Measurements from ENCODE around the gene E2F2. TPM values are rescaled to one million over a fixed set of nuclear protein-coding genes. Genes with fewer than 3 reads are reported as not detected.

The E2F2 gene
- total and polyA plus RNA-seq, 2 experiments from 2014 or later: 0.78 to 3.4 TPM

GRCh38 chr1:23489842-23490241, 41.2 kb downstream of the E2F2 start (continued):
- TF ChIP-seq ZNF114 (CRISPR knock-in tag; IDR thresholded peaks at IDR 0.05) (no peak), JUNB (IDR thresholded peaks at IDR 0.05; ENCODE audit: unreplicated experiment) (no peak), CREB1 (CRISPR knock-in tag; IDR thresholded peaks at IDR 0.05; ENCODE audit: low read depth) (no peak)

GRCh38 chr1:23485002-23485332, 46.1 kb downstream of the E2F2 start:
- Histone ChIP-seq H3K27me3 (ENCODE audit: insufficient read depth) (peaks cover 14% of the 10 kb centered on the region; the same call in 1 of the 2 replicates), H3K79me2 (replicated peaks; ENCODE audit: insufficient read depth) (peaks cover 35% of the 10 kb centered on the region), H3K4me1 (ENCODE audit: insufficient read depth) (peaks cover 34% of the 10 kb centered on the region), H4K20me1 (replicated peaks; ENCODE audit: insufficient read depth) (peaks cover 25% of the 10 kb centered on the region), H3K9me2 (ENCODE audit: insufficient read depth) (no peaks in the 10 kb centered on the region), H3K36me3 (ENCODE audit: insufficient read depth) (no peaks in the 10 kb centered on the region; the same call in 1 of the 2 replicates), H3F3A (replicated peaks; ENCODE audit: low read depth) (peaks cover 8% of the 10 kb centered on the region; the same call in 1 of the 2 replicates), H2AFZ (peak overlapping the region; percentile 95), H3K27ac (ENCODE audit: low read depth) (peak overlapping the region; percentile 78; the same call in 1 of the 2 replicates), H3K4me2 (peak overlapping the region; percentile 90), H3K4me3 (peak overlapping the region; percentile 83)
- Mint-ChIP-seq H3K9me3 (no peaks in the 10 kb centered on the region), H3K4me3 (peak overlapping the region; percentile 76), H3K27me3 (ENCODE audit: insufficient read depth, low read depth, poor library complexity) (peaks cover 11% of the 10 kb centered on the region), H3K36me3 (ENCODE audit: low read depth) (no peaks in the 10 kb centered on the region), H3K4me1 (peaks cover 36% of the 10 kb centered on the region), H3K27ac (peak overlapping the region; percentile 16; the same call in 1 of the 2 replicates)
- TF ChIP-seq CREB1 (CRISPR knock-in tag; IDR thresholded peaks at IDR 0.05; ENCODE audit: low read depth) (no peak), CTCF (conservative IDR thresholded peaks at IDR 0.05; ENCODE audit: low read depth in 2 of 2) (no peak), ETS1 (IDR thresholded peaks at IDR 0.05) (no peak), ZNF331 (CRISPR knock-in tag; IDR thresholded peaks at IDR 0.05; ENCODE audit: low read depth) (no peak), JUNB (IDR thresholded peaks at IDR 0.05; ENCODE audit: unreplicated experiment) (no peak), EZH2 (IDR thresholded peaks at IDR 0.05; ENCODE audit: low read depth, unreplicated experiment) (no peak), ZNF114 (CRISPR knock-in tag; IDR thresholded peaks at IDR 0.05) (no peak), POLR2AphosphoS5 (IDR thresholded peaks at IDR 0.05; ENCODE audit: low read depth) (no peak), STAT1 (IDR thresholded peaks at IDR 0.05; ENCODE audit: unreplicated experiment) (no peak), REST (IDR thresholded peaks at IDR 0.05; ENCODE audit: unreplicated experiment) (no peak), NANOG (IDR thresholded peaks at IDR 0.05; ENCODE audit: borderline replicate concordance) (no peak), EZH2phosphoT487 (IDR thresholded peaks at IDR 0.05; ENCODE audit: unreplicated experiment) (no peak), ZNF462 (CRISPR knock-in tag; IDR thresholded peaks at IDR 0.05) (no peak)
- DNase-seq (ENCODE audit: low spot score): no peak
- no peak for ATAC-seq

All from GM23338 (cell line).